Loucy (cell line): ENCODE data around the gene HID1.

Experiments used
- H2AFZ ChIP-seq: fragments of 200-600 bp; sonication (generic); 2 replicates; pipeline ENCODE4 v1.6.0; 2016; ENCODE audit warnings: antibody characterized with exemption, mild to moderate bottlenecking, low read length, moderate library complexity
- H3F3A ChIP-seq: fragments of 200-600 bp; 2 replicates; pipeline ENCODE4 v1.6.0; 2016; ENCODE audit warnings: antibody characterized with exemption, low read depth, mild to moderate bottlenecking
- H3K27me3 ChIP-seq: fragments of 200-600 bp; sonication (generic); 2 replicates; pipeline ENCODE4 v1.6.1; 2014; ENCODE audit warnings: low read length, mild to moderate bottlenecking; ENCODE audit not compliant: insufficient read depth, poor library complexity, severe bottlenecking
- H3K36me3 ChIP-seq: fragments of 200-600 bp; sonication (generic); 2 replicates; pipeline ENCODE4 v1.6.1; 2016; ENCODE audit warnings: low read length; ENCODE audit not compliant: insufficient read depth
- H3K4me1 ChIP-seq: fragments of 200-600 bp; sonication (generic); 2 replicates; pipeline ENCODE4 v1.5.1; 2014; ENCODE audit warnings: low read length, mild to moderate bottlenecking; ENCODE audit not compliant: insufficient read depth, poor library complexity, severe bottlenecking
- H3K4me2 ChIP-seq: fragments of 200-600 bp; sonication (generic); 2 replicates; pipeline ENCODE4 v1.6.0; 2014; ENCODE audit warnings: antibody characterized with exemption, low read length, low read depth, mild to moderate bottlenecking; ENCODE audit not compliant: poor library complexity, severe bottlenecking
- H3K4me3 ChIP-seq: fragments of 200-600 bp; sonication (generic); 2 replicates; pipeline ENCODE4 v1.5.1; 2014; ENCODE audit warnings: low read length, mild to moderate bottlenecking, mixed read lengths; ENCODE audit not compliant: poor library complexity, severe bottlenecking
- H3K79me2 ChIP-seq: fragments of 200-600 bp; sonication (generic); 2 replicates; pipeline ENCODE4 v1.6.1; 2014; ENCODE audit warnings: low read length; ENCODE audit not compliant: insufficient read depth
- H3K9ac ChIP-seq: fragments of 200-600 bp; sonication (generic); 2 replicates; pipeline ENCODE4 v1.6.0; 2014; ENCODE audit warnings: mild to moderate bottlenecking, low read depth, low read length, moderate library complexity; ENCODE audit not compliant: poor library complexity, severe bottlenecking
- H3K9me2 ChIP-seq: fragments of 200-600 bp; sonication (generic); replicated peaks from 2 replicates; pipeline ENCODE4 v1.6.1; 2016; ENCODE audit warnings: low read depth, low read length, mixed read lengths
- H3K9me3 ChIP-seq: fragments of 200-600 bp; sonication (generic); 2 replicates; pipeline ENCODE4 v1.6.1; 2014; ENCODE audit warnings: mild to moderate bottlenecking, antibody characterized with exemption, low read length, low read depth; ENCODE audit not compliant: insufficient read depth
- H4K20me1 ChIP-seq: fragments of 200-600 bp; sonication (generic); 2 replicates; pipeline ENCODE4 v1.6.0; 2014; ENCODE audit warnings: antibody characterized with exemption, low read length, mild to moderate bottlenecking; ENCODE audit not compliant: insufficient read depth, poor library complexity, severe bottlenecking
- CTCF ChIP-seq: fragments of 200-600 bp; sonication (generic); conservative IDR thresholded peaks from 2 replicates; pipeline ENCODE4 v1.5.1; 2014; ENCODE audit warnings: mild to moderate bottlenecking, antibody characterized with exemption, low read length
- EZH2phosphoT487 ChIP-seq: fragments of 200-600 bp; IDR thresholded peaks from 2 replicates; pipeline ENCODE4 v1.6.1; 2018; ENCODE audit warnings: antibody characterized with exemption, mild to moderate bottlenecking, moderate library complexity, borderline replicate concordance

Gene HID1

GRCh38 chr17:74978240-74978639, 5.7 kb upstream of the HID1 start:
- no peaks in the 10 kb centered on the region for H4K20me1 ChIP-seq
- no peak for TF ChIP-seq EZH2phosphoT487
- TF ChIP-seq CTCF = no peak
- no peak overlapping the region for H2AFZ ChIP-seq
- H3K9me2 ChIP-seq = no peaks in the 10 kb centered on the region
- H3K79me2 ChIP-seq = no peaks in the 10 kb centered on the region
- H3K9ac ChIP-seq = no peak overlapping the region
- H3F3A ChIP-seq = no peaks in the 10 kb centered on the region
- H3K9me3 ChIP-seq = no peaks in the 10 kb centered on the region
- H3K4me3 ChIP-seq = no peak overlapping the region
- H3K27me3 ChIP-seq = no peaks in the 10 kb centered on the region
- H3K4me1 ChIP-seq = peaks cover 12% of the 10 kb centered on the region
- no peaks in the 10 kb centered on the region for H3K36me3 ChIP-seq
- H3K4me2 ChIP-seq = no peak overlapping the region

- Histone ChIP-seq H3K4me2 (no peak overlapping the region), H3K9ac (no peak overlapping the region), H3K36me3 (no peaks in the 10 kb centered on the region), H3K4me1 (peaks cover 12% of the 10 kb centered on the region), H3K9me2 (no peaks in the 10 kb centered on the region), H3F3A (no peaks in the 10 kb centered on the region), H4K20me1 (no peaks in the 10 kb centered on the region), H3K79me2 (no peaks in the 10 kb centered on the region), H3K27me3 (peaks cover 4% of the 10 kb centered on the region), H3K9me3 (no peaks in the 10 kb centered on the region), H2AFZ (no peak overlapping the region), H3K4me3 (no peak overlapping the region)
- TF ChIP-seq EZH2phosphoT487 (no peak), CTCF (no peak)
These were observed 5.2 kb upstream of the HID1 start for GRCh38 chr17:74977802-74978201.

- H3K36me3 ChIP-seq = no peaks in the 10 kb centered on the region
- no peak overlapping the region for H3K4me3 ChIP-seq
- no peaks in the 10 kb centered on the region for H3K9me2 ChIP-seq
- no peak overlapping the region for H3K9ac ChIP-seq
- no peaks in the 10 kb centered on the region for H4K20me1 ChIP-seq
- no peaks in the 10 kb centered on the region for H3K9me3 ChIP-seq
- H3K4me2 ChIP-seq = no peak overlapping the region
- H3K79me2 ChIP-seq = no peaks in the 10 kb centered on the region
- H3F3A ChIP-seq = no peaks in the 10 kb centered on the region
- H2AFZ ChIP-seq = no peak overlapping the region
- peaks cover 17% of the 10 kb centered on the region for H3K27me3 ChIP-seq
- TF ChIP-seq CTCF = no peak
- TF ChIP-seq EZH2phosphoT487 = no peak
- no peaks in the 10 kb centered on the region for H3K4me1 ChIP-seq
These were observed 3.4 kb upstream of the HID1 start for GRCh38 chr17:74975943-74976342.
